ENCODE data around the gene NME3. TPM values are rescaled to one million over a fixed set of nuclear protein-coding genes. Genes with fewer than 3 reads are reported as not detected.

The NME3 gene
- total and polyA plus RNA-seq, 2 of the 13 experiments (the other 11 are each of a cell fraction or from before 2014, with no cell fraction given), result 10.4 to 15.9 TPM

DNA sequence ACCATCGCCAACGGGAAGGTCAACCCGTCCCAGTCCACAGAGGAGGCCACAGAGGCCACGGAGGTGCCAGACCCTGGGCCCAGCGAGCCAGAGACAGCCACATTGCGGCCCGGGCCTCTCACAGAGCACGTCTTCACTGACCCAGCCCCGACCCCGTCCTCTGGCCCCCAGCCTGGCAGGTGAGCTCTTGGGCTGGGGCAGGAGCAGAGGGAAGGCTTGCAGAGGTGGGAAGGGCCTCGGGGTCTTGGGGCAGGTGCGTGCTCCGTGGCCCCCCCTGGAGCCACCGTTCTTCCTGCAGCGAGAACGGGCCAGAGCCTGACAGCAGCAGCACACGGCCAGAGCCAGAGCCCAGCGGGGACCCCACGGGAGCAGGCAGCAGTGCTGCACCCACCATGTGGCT, 5.1 kb downstream of the NME3 start:
- Histone ChIP-seq H3K27me3 (ENCODE audit: control insufficient read depth in 1 of 2, insufficient read depth in 2 of 2, low read length in 2 of 2) (no peaks in the 10 kb centered on the region), H3K9ac (ENCODE audit: insufficient read depth, low read depth, low read length) (no peak overlapping the region), H2AFZ (ENCODE audit: low read length) (no peak overlapping the region), H3K9me3 (ENCODE audit: low read length) (no peaks in the 10 kb centered on the region), H3K27ac (ENCODE audit: extremely low read length, insufficient read depth, low read length) (no peak overlapping the region), H3K4me3 (replicated peaks in 1 of 3; ENCODE audit: insufficient read depth in 1 of 3, low read depth in 2 of 3, low read length in 3 of 3) (no peak overlapping the region), H3K79me2 (ENCODE audit: insufficient read depth, low read length) (no peaks in the 10 kb centered on the region), H3K4me2 (ENCODE audit: low read depth, low read length) (no peak overlapping the region), H3K36me3 (replicated peaks in 1 of 2; ENCODE audit: control insufficient read depth in 1 of 2, insufficient read depth in 2 of 2, low read length in 2 of 2) (peaks cover 20 to 39% of the 10 kb centered on the region in 2 experiments; a peak in 4 of 5 replicates), H4K20me1 (ENCODE audit: insufficient read depth, low read length) (no peaks in the 10 kb centered on the region), H3K4me1 (ENCODE audit: insufficient read depth, low read length) (no peaks in the 10 kb centered on the region)
- in situ Hi-C loops (cut with HindIII; ENCODE audit: extremely low pct_ligation_motif_present, low pct_unique_long_range_greater_than_20kb) (no loop called here), intact Hi-C loops (cut with micrococcal nuclease; ENCODE audit: unreplicated experiment) (no loop called here)
- FAIRE-seq (no peak), DNase-seq (ENCODE audit: low spot score) (no peak), ATAC-seq (no peak)
- TF ChIP-seq CCAR2 (optimal IDR thresholded peaks at IDR 0.05; ENCODE audit: low read depth, low read length) (no peak), ZFP1 (CRISPR knock-in tag; IDR thresholded peaks at IDR 0.05) (no peak), AGO2 (optimal IDR thresholded peaks at IDR 0.05; ENCODE audit: low read depth, low read length) (peak; percentile 16), ZNF652 (CRISPR knock-in tag; IDR thresholded peaks at IDR 0.05; ENCODE audit: borderline replicate concordance, low read depth) (no peak)
- TF ChIP-seq, protein P1, sequence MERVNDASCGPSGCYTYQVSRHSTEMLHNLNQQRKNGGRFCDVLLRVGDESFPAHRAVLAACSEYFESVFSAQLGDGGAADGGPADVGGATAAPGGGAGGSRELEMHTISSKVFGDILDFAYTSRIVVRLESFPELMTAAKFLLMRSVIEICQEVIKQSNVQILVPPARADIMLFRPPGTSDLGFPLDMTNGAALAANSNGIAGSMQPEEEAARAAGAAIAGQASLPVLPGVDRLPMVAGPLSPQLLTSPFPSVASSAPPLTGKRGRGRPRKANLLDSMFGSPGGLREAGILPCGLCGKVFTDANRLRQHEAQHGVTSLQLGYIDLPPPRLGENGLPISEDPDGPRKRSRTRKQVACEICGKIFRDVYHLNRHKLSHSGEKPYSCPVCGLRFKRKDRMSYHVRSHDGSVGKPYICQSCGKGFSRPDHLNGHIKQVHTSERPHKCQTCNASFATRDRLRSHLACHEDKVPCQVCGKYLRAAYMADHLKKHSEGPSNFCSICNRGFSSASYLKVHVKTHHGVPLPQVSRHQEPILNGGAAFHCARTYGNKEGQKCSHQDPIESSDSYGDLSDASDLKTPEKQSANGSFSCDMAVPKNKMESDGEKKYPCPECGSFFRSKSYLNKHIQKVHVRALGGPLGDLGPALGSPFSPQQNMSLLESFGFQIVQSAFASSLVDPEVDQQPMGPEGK (CRISPR knock-in tag; IDR thresholded peaks at IDR 0.05), result no peak
- BruUV-seq (replicated peaks), result no TSS peak
- 98% methylated on average over 10 of the region's 19 CpGs for WGBS (ENCODE audit: low lambda C conversion rate)
- ChIA-PET CTCF (ENCODE audit: low intra/inter-chr PET ratio, low total read pairs) (no interaction called here), POLR2A (no interaction called here)

DNA sequence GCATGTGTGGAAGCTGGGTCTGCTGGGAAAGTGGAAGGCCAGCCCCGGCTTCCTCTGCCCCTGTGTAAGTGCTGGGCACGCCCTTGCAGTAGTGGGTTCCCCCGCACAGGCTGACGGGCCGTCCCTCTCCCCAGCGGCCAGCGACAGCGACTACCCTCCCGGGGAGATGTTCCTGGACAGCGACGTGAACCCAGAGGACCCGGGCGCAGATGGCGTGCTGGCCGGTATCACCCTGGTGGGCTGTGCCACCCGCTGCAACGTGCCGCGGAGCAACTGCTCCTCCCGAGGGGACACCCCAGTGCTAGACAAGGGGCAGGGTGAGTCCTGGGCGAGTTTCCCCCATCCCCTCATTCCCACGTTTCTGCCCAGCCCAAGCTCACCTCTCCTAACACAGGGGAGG, 5.5 kb downstream of the NME3 start:
- H3K4me3 ChIP-seq (replicated peaks in 1 of 3; ENCODE audit: insufficient read depth in 1 of 3, low read depth in 2 of 3, low read length in 3 of 3), result no peak overlapping the region
- POLR2A ChIA-PET, result no interaction called here
- no peak overlapping the region for H3K9ac ChIP-seq (ENCODE audit: insufficient read depth, low read depth, low read length)
- ATAC-seq (no peak), DNase-seq (ENCODE audit: low spot score) (no peak), FAIRE-seq (no peak)
- H2AFZ ChIP-seq (ENCODE audit: low read length), result no peak overlapping the region
- intact Hi-C loops (cut with micrococcal nuclease; ENCODE audit: unreplicated experiment), result no loop called here
- in situ Hi-C loops (cut with HindIII; ENCODE audit: extremely low pct_ligation_motif_present, low pct_unique_long_range_greater_than_20kb), result no loop called here
- no peaks in the 10 kb centered on the region for H3K27me3 ChIP-seq (ENCODE audit: control insufficient read depth in 1 of 2, insufficient read depth in 2 of 2, low read length in 2 of 2)
- peaks cover 20 to 39% of the 10 kb centered on the region in 2 experiments; a peak in 4 of 5 replicates for H3K36me3 ChIP-seq (replicated peaks in 1 of 2; ENCODE audit: control insufficient read depth in 1 of 2, insufficient read depth in 2 of 2, low read length in 2 of 2)
- no peak overlapping the region for H3K27ac ChIP-seq (ENCODE audit: extremely low read length, insufficient read depth, low read length)
- no TSS peak for BruUV-seq (replicated peaks)
- WGBS (ENCODE audit: low lambda C conversion rate), result 86% methylated on average over 2 of the region's 22 CpGs
- no peaks in the 10 kb centered on the region for H3K4me1 ChIP-seq (ENCODE audit: insufficient read depth, low read length)
- no peaks in the 10 kb centered on the region for H3K9me3 ChIP-seq (ENCODE audit: low read length)
- no peaks in the 10 kb centered on the region for H4K20me1 ChIP-seq (ENCODE audit: insufficient read depth, low read length)
- CTCF ChIA-PET (ENCODE audit: low intra/inter-chr PET ratio, low total read pairs), result no interaction called here
- H3K4me2 ChIP-seq (ENCODE audit: low read depth, low read length), result no peak overlapping the region
- H3K79me2 ChIP-seq (ENCODE audit: insufficient read depth, low read length), result no peaks in the 10 kb centered on the region
- TF ChIP-seq, protein P2, sequence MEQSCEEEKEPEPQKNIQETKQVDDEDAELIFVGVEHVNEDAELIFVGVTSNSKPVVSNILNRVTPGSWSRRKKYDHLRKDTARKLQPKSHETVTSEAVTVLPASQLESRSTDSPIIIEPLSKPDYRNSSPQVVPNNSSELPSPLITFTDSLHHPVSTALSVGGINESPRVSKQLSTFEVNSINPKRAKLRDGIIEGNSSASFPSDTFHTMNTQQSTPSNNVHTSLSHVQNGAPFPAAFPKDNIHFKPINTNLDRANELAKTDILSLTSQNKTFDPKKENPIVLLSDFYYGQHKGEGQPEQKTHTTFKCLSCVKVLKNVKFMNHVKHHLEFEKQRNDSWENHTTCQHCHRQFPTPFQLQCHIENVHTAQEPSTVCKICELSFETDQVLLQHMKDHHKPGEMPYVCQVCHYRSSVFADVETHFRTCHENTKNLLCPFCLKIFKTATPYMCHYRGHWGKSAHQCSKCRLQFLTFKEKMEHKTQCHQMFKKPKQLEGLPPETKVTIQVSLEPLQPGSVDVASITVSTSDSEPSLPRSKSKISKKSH (CRISPR knock-in tag; IDR thresholded peaks at IDR 0.05; ENCODE audit: borderline replicate concordance), result no peak
- TF ChIP-seq ELK4 (CRISPR knock-in tag; IDR thresholded peaks at IDR 0.05; ENCODE audit: borderline replicate concordance), result no peak
- TF ChIP-seq, protein P3, sequence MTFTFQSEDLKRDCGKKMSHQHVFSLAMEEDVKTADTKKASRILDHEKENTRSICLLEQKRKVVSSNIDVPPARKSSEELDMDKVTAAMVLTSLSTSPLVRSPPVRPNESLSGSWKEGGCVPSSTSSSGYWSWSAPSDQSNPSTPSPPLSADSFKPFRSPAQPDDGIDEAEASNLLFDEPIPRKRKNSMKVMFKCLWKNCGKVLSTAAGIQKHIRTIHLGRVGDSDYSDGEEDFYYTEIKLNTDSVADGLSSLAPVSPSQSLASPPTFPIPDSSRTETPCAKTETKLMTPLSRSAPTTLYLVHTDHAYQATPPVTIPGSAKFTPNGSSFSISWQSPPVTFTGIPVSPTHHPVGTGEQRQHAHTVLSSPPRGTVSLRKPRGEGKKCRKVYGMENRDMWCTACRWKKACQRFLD (CRISPR knock-in tag; IDR thresholded peaks at IDR 0.05; ENCODE audit: borderline replicate concordance), result no peak
- no peak for TF ChIP-seq GTF3A (CRISPR knock-in tag; conservative IDR thresholded peaks at IDR 0.05)
- no peak for TF ChIP-seq RNF2 (conservative IDR thresholded peaks at IDR 0.05; ENCODE audit: low read depth)
- TF ChIP-seq GFI1 (CRISPR knock-in tag; IDR thresholded peaks at IDR 0.05; ENCODE audit: borderline replicate concordance), result no peak
- no peak for TF ChIP-seq ZNF556 (CRISPR knock-in tag; IDR thresholded peaks at IDR 0.05; ENCODE audit: borderline replicate concordance)
- no peak for TF ChIP-seq ZNF570 (CRISPR knock-in tag; IDR thresholded peaks at IDR 0.05; ENCODE audit: borderline replicate concordance)
- peak; percentile 56 for TF ChIP-seq AGO2 (optimal IDR thresholded peaks at IDR 0.05; ENCODE audit: low read depth, low read length)

All from HepG2 (cell line).